Keratinocyte (primary cell): ENCODE results near the gene GPRIN1. TPM values are rescaled to one million over a fixed set of nuclear protein-coding genes. Genes with fewer than 3 reads are reported as not detected.

Experiments
- DNase-seq: peaks from one replicate; pipeline ENCODE4 v3.0.0-alpha.2; 2011; ENCODE audit warnings: low read depth, missing footprints, low spot score
- FAIRE-seq: peaks from 2 replicates; lab custom pipeline; 2011; peaks lifted over from hg19 to GRCh38; lab: Jason Lieb, UNC
- H2AFZ ChIP-seq: 2 replicates; pipeline ENCODE4 v1.6.0; 2012; ENCODE audit warnings: low read length, control low read depth, inconsistent platforms; ENCODE audit not compliant: control insufficient read depth
- H3K27ac ChIP-seq: 2 replicates; pipeline ENCODE4 v1.5.1; 2011; ENCODE audit warnings: low read length; ENCODE audit not compliant: control insufficient read depth, insufficient read depth
- H3K27me3 ChIP-seq: 3 replicates; pipeline ENCODE4 v1.6.0; 2011; ENCODE audit warnings: low read length; ENCODE audit not compliant: control insufficient read depth, insufficient read depth; ENCODE audit errors: extremely low read depth
- H3K36me3 ChIP-seq, 2 experiments: 2 replicates in 1 of 2; 3 replicates in 1 of 2; pipeline ENCODE4 v1.5.1; 2011; ENCODE audit warnings: low read length in 2 of 2, mild to moderate bottlenecking in 1 of 2; ENCODE audit not compliant: control insufficient read depth in 2 of 2, insufficient read depth in 2 of 2; ENCODE audit errors: extremely low read depth in 1 of 2
- H3K4me1 ChIP-seq: 3 replicates; pipeline ENCODE4 v1.5.1; 2011; ENCODE audit warnings: low read length; ENCODE audit not compliant: control insufficient read depth, insufficient read depth; ENCODE audit errors: extremely low read depth
- H3K4me2 ChIP-seq: 3 replicates; pipeline ENCODE4 v1.6.0; 2011; ENCODE audit warnings: low read depth, low read length; ENCODE audit not compliant: control insufficient read depth, insufficient read depth; ENCODE audit errors: extremely low read depth
- H3K4me3 ChIP-seq, 3 experiments: fragments of 200-600 bp in 1 of 3; sonication (generic) in 1 of 3; 2 replicates in 2 of 3; 3 replicates in 1 of 3; pipeline ENCODE4 v1.5.1; 2011 to 2016; ENCODE audit warnings: low read length in 3 of 3, mild to moderate bottlenecking in 3 of 3, control low read depth in 2 of 3, inconsistent platforms in 1 of 3, low read depth in 1 of 3, mixed read lengths in 1 of 3, mixed run types in 1 of 3, moderate library complexity in 1 of 3; ENCODE audit not compliant: control insufficient read depth in 2 of 3, insufficient read depth in 2 of 3; ENCODE audit errors: extremely low read depth in 1 of 3
- H3K79me2 ChIP-seq: 2 replicates; pipeline ENCODE4 v1.6.0; 2012; ENCODE audit warnings: low read length; ENCODE audit not compliant: control insufficient read depth, insufficient read depth
- H3K9ac ChIP-seq: 3 replicates; pipeline ENCODE4 v1.6.0; 2011; ENCODE audit warnings: low read length; ENCODE audit not compliant: control insufficient read depth, insufficient read depth; ENCODE audit errors: extremely low read depth
- H3K9me1 ChIP-seq: 3 replicates; pipeline ENCODE4 v1.6.0; 2011; ENCODE audit warnings: low read length; ENCODE audit not compliant: control insufficient read depth, insufficient read depth; ENCODE audit errors: extremely low read depth
- H3K9me3 ChIP-seq: 2 replicates; pipeline ENCODE4 v1.5.1; 2012; ENCODE audit warnings: low read depth, low read length; ENCODE audit not compliant: control insufficient read depth
- H4K20me1 ChIP-seq: 3 replicates; pipeline ENCODE4 v1.6.0; 2011; ENCODE audit warnings: low read length; ENCODE audit not compliant: control insufficient read depth, insufficient read depth; ENCODE audit errors: extremely low read depth
- CTCF ChIP-seq, 3 experiments: IDR thresholded peaks in 1 of 3; conservative IDR thresholded peaks in 1 of 3; optimal IDR thresholded peaks in 1 of 3; 2 replicates in 2 of 3; 3 replicates in 1 of 3; pipeline versions ENCODE3 to v1.5.1; 2011; ENCODE audit warnings: low read length in 3 of 3, mild to moderate bottlenecking in 3 of 3, moderate library complexity in 2 of 3, control low read depth in 1 of 3, inconsistent platforms in 1 of 3; ENCODE audit not compliant: insufficient read depth in 2 of 3; ENCODE audit errors: extremely low read depth in 1 of 3
- EZH2 ChIP-seq: IDR thresholded peaks from one replicate; pipeline ENCODE4 v1.6.1; 2012; ENCODE audit warnings: inconsistent platforms, mild to moderate bottlenecking, low read length, moderate library complexity
- dilution Hi-C: fragments of 300-500 bp; cut with MboI; formaldehyde crosslinking; loops from one replicate; pipeline ENCODE4 v1.7.0; 2020; ENCODE audit warnings: low sequenced_read_pairs; ENCODE audit not compliant: extremely low pct_ligation_motif_present
- polyA plus RNA-seq, 5 experiments: library from polyadenylated mRNA; depleted of rRNA in 3 of 5; stranded (reverse) in 3 of 5; stranded (forward) in 1 of 5; unstranded in 1 of 5; fragments of >200 nt; gene quantifications; 1 replicate in 1 of 5; 2 replicates in 3 of 5; 3 replicates in 1 of 5; pipeline versions ENCODE4 v1.2.1 to v1.2.3, GENCODE V29; 2011 to 2012; ENCODE audit warnings: missing spikeins in 2 of 5, low read depth in 1 of 5, low replicate concordance in 1 of 5

Gene GPRIN1
- polyA plus RNA-seq, 1 donor (not counting 4 experiments of a cell fraction or from before 2014, with no cell fraction given), result 4.0 TPM

GRCh38 chr5:176642675-176643490, 32.9 kb upstream of the GPRIN1 start:
- Histone ChIP-seq H3K27ac (no peak overlapping the region), H3K4me1 (peaks cover 5% of the 10 kb centered on the region), H3K27me3 (no peaks in the 10 kb centered on the region), H3K9me1 (no peaks in the 10 kb centered on the region), H3K9ac (no peak overlapping the region), H3K79me2 (peaks cover 1% of the 10 kb centered on the region), H3K4me2 (no peak overlapping the region), H3K9me3 (no peaks in the 10 kb centered on the region), H3K36me3 (no peaks in the 10 kb centered on the region), H4K20me1 (no peaks in the 10 kb centered on the region), H3K4me3 (no peak overlapping the region), H2AFZ (no peak overlapping the region)
- DNase-seq, result no peak
- FAIRE-seq, result no peak
- TF ChIP-seq EZH2 (no peak), CTCF (optimal IDR thresholded peaks at IDR 0.05 in 1 of 3, IDR thresholded peaks at IDR 0.05 in 1 of 3, conservative IDR thresholded peaks at IDR 0.05 in 1 of 3; ENCODE audit: extremely low read depth in 1 of 3, insufficient read depth in 2 of 3, low read length in 3 of 3) (no peak)
- dilution Hi-C loops, result no loop called here

GRCh38 chr5:176640616-176641015, 30.7 kb upstream of the GPRIN1 start:
- TF ChIP-seq EZH2 (no peak), CTCF (optimal IDR thresholded peaks at IDR 0.05 in 1 of 3, IDR thresholded peaks at IDR 0.05 in 1 of 3, conservative IDR thresholded peaks at IDR 0.05 in 1 of 3; ENCODE audit: extremely low read depth in 1 of 3, insufficient read depth in 2 of 3, low read length in 3 of 3) (no peak)
- FAIRE-seq, result no peak

More at GRCh38 chr5:176640616-176641015, 30.7 kb upstream of the GPRIN1 start:
- H4K20me1 ChIP-seq, result no peaks in the 10 kb centered on the region
- H3K4me3 ChIP-seq, result no peak overlapping the region
- no peaks in the 10 kb centered on the region for H3K79me2 ChIP-seq
- dilution Hi-C loops, result no loop called here
- no peak for DNase-seq
- H3K27me3 ChIP-seq, result no peaks in the 10 kb centered on the region
- H3K9ac ChIP-seq, result no peak overlapping the region
- H3K9me1 ChIP-seq, result no peaks in the 10 kb centered on the region
- no peaks in the 10 kb centered on the region for H3K9me3 ChIP-seq
- H3K27ac ChIP-seq, result no peak overlapping the region
- no peaks in the 10 kb centered on the region for H3K36me3 ChIP-seq
- no peaks in the 10 kb centered on the region for H3K4me1 ChIP-seq
- no peak overlapping the region for H2AFZ ChIP-seq
- H3K4me2 ChIP-seq, result no peak overlapping the region
